A673 (cell line): ENCODE data around the gene SAP25. TPM values are rescaled to one million over a fixed set of nuclear protein-coding genes. Genes with fewer than 3 reads are reported as not detected.

ENCODE experiments used
- BruUV-seq: library from RNA; stranded (reverse); fragments of 400-500 nt; replicated peaks from 2 replicates; lab custom pipeline; 2021; lab: Mats Ljungman, UMichigan
- CTCF ChIA-PET: fragments of 300-600 bp; sonication (Branson Sonifier 250); formaldehyde crosslinking; loops from one replicate; lab custom pipeline; 2022; ENCODE audit warnings: antibody characterized with exemption; lab: Charles Lee
- POLR2A ChIA-PET: fragments of 300-600 bp; sonication (Branson Sonifier 250); formaldehyde crosslinking; loops from one replicate; lab custom pipeline; 2022; ENCODE audit warnings: antibody characterized with exemption; ENCODE audit not compliant: low non-redundant PET; lab: Charles Lee
- DNase-seq: peaks from one replicate; pipeline ENCODE4 v3.0.0-alpha.2; 2015; ENCODE audit warnings: low spot score
- H3K27ac ChIP-seq: fragments of 200-600 bp; sonication (generic); 2 replicates; pipeline ENCODE4 v1.5.1; 2016; ENCODE audit warnings: mixed run types, low read depth, mild to moderate bottlenecking, mixed read lengths, antibody characterized with exemption, low read length; ENCODE audit not compliant: poor library complexity, severe bottlenecking
- H3K27me3 ChIP-seq: fragments of 200-600 bp; sonication (generic); replicated peaks from 2 replicates; pipeline ENCODE4 v1.6.1; 2017; ENCODE audit warnings: mixed run types, low read depth, mild to moderate bottlenecking, mixed read lengths, antibody characterized with exemption, low read length; ENCODE audit not compliant: insufficient read depth, poor library complexity
- H3K36me3 ChIP-seq: fragments of 200-600 bp; sonication (generic); 2 replicates; pipeline ENCODE4 v1.6.1; 2016; ENCODE audit warnings: mixed run types, mild to moderate bottlenecking, mixed read lengths, antibody characterized with exemption, low read length; ENCODE audit not compliant: insufficient read depth, poor library complexity, severe bottlenecking
- H3K4me1 ChIP-seq: fragments of 200-600 bp; sonication (generic); 2 replicates; pipeline ENCODE4 v1.6.1; 2017; ENCODE audit warnings: mixed run types, mild to moderate bottlenecking, mixed read lengths, antibody characterized with exemption, low read length; ENCODE audit not compliant: insufficient read depth, poor library complexity, severe bottlenecking
- H3K4me3 ChIP-seq: fragments of 200-600 bp; sonication (generic); 2 replicates; pipeline ENCODE4 v1.5.1; 2016; ENCODE audit warnings: low read depth, mixed run types, mild to moderate bottlenecking, mixed read lengths, low read length; ENCODE audit not compliant: poor library complexity, severe bottlenecking
- H3K9me3 ChIP-seq: fragments of 200-600 bp; sonication (generic); 2 replicates; pipeline ENCODE4 v1.6.1; 2016; ENCODE audit warnings: mixed run types, low read depth, mild to moderate bottlenecking, mixed read lengths, antibody characterized with exemption, low read length; ENCODE audit not compliant: poor library complexity, severe bottlenecking
- EZH2 ChIP-seq: fragments of 200-600 bp; sonication (generic); IDR thresholded peaks from 2 replicates; pipeline ENCODE4 v1.6.1; 2017; ENCODE audit warnings: borderline replicate concordance, low read depth, mild to moderate bottlenecking, mixed read lengths, antibody characterized with exemption, low read length; ENCODE audit not compliant: poor library complexity, severe bottlenecking
- intact Hi-C: fragments of 100-400 bp; cut with micrococcal nuclease; formaldehyde crosslinking; loops from one replicate; pipeline ENCODE4 v1.10.0; 2022; ENCODE audit not compliant: unreplicated experiment
- total RNA-seq: library from RNA; stranded (reverse); gene quantifications from 2 replicates; pipeline ENCODE4 v1.2.3, GENCODE V29; 2021
- TF ChIP-seq, protein P1 (sequence below): fragments of 300-800, 200-600 bp; sonication (generic); conservative IDR thresholded peaks from 2 replicates; pipeline ENCODE4 v1.5.1; 2017; ENCODE audit warnings: low read depth, mild to moderate bottlenecking, antibody characterized with exemption, low read length, moderate library complexity, mixed read lengths

SAP25 gene
- total RNA-seq, 1 experiment from 2014 or later = 1.7 TPM

DNA sequence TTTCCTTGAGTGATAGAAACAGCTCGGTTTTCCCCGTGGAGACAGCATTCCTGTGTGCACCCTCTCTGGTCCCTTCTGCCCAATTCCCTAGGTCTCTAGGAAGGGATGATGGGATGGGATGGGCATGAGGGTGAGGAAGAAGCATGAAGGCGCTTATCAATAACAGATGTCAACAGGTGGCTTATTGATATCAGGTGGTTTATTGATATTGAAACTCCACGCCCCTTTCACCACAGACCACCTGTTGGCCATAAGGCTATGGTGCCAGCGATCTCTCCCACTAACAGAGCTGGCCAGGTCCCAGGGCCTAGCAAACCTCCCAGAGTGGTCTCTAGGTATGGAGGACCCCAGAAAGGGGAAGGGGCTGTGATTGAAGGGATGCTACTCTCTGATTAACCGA is 46.5 kb upstream of the SAP25 start:
- CTCF ChIA-PET = no interaction called here
- intact Hi-C loops = no loop called here
- POLR2A ChIA-PET = no interaction called here

DNA sequence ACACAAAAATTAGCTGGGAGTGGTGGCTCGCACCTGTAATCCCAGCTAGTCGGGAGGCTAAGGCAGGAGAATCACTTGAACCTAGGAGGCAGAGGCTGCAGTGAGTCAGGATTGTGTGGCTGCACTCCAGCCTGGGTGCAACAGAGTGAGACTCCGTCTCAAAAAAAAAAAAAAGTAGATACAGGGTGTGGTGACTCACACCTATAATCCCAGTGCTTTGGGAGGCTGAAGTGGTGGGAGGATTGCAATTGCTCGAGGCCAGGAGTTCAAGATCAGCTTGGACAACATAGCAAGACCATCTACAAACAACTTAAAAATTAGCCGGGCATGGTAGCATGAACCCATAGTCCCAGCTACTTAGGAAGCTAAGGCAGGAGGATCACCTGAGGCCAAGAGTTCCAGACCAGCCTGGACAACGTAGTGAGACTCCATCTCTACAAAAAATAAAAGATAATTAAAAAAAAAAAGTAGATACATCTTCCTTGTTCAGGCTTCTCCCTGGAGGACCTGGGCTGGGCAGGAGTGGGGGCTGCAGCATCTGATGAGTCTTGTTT is 40.7 kb upstream of the SAP25 start:
- Histone ChIP-seq H3K27ac (no peak overlapping the region), H3K36me3 (no peaks in the 10 kb centered on the region), H3K9me3 (no peaks in the 10 kb centered on the region), H3K4me3 (no peak overlapping the region), H3K27me3 (no peaks in the 10 kb centered on the region), H3K4me1 (peaks cover 7% of the 10 kb centered on the region)
- POLR2A ChIA-PET = no interaction called here
- BruUV-seq = no TSS peak
- TF ChIP-seq EZH2 = no peak
- TF ChIP-seq, protein P1, sequence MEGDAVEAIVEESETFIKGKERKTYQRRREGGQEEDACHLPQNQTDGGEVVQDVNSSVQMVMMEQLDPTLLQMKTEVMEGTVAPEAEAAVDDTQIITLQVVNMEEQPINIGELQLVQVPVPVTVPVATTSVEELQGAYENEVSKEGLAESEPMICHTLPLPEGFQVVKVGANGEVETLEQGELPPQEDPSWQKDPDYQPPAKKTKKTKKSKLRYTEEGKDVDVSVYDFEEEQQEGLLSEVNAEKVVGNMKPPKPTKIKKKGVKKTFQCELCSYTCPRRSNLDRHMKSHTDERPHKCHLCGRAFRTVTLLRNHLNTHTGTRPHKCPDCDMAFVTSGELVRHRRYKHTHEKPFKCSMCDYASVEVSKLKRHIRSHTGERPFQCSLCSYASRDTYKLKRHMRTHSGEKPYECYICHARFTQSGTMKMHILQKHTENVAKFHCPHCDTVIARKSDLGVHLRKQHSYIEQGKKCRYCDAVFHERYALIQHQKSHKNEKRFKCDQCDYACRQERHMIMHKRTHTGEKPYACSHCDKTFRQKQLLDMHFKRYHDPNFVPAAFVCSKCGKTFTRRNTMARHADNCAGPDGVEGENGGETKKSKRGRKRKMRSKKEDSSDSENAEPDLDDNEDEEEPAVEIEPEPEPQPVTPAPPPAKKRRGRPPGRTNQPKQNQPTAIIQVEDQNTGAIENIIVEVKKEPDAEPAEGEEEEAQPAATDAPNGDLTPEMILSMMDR = no peak
- intact Hi-C loops = no loop called here
- DNase-seq = no peak
- CTCF ChIA-PET = no interaction called here

More for the DNA sequence above, 46.5 kb upstream of the SAP25 start:
- TF ChIP-seq EZH2 = no peak
- TF ChIP-seq, protein P1 = no peak
- H3K27ac ChIP-seq = no peak overlapping the region
- no peak overlapping the region for H3K4me3 ChIP-seq
- H3K36me3 ChIP-seq = no peaks in the 10 kb centered on the region
- H3K27me3 ChIP-seq = no peaks in the 10 kb centered on the region
- DNase-seq = no peak
- no peaks in the 10 kb centered on the region for H3K9me3 ChIP-seq
- no peaks in the 10 kb centered on the region for H3K4me1 ChIP-seq
- BruUV-seq = no TSS peak

DNA sequence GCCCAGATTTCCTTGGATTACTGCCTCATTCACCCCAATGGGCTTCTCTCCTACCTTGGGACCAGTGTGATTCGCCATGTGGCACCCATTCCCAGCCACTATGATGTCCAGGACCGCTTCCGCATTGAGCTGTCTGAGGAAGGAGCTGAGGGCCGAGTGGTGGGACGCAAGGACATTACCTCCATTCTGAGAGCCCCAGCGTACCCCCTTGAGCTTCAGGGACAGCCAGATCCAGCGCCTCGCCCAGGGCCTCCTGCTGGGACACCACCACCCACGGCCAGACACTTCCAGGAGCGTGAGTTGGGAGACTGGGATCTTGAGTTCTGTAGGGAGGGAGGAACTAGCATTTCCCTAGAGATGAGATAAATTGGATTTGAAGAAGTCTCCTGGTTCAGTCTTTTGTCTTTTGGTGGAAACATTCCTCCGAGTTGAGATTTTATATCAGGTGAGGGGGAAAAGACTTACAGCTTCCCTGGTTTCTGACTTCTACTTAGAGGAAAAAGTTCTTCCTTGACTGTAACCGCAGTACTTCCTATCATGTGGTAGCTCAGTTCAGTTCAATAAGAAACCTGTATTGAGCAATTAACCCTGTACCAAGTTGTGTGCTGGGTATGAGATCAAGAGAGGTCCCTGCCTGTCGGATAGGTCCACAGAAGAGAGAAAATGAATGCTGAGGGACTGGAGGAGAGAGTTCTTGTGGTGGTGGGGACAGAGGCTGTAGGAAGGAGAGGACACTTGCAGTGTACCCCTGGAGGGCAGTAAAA is 39.9 kb upstream of the SAP25 start:
- H3K9me3 ChIP-seq = no peaks in the 10 kb centered on the region
- peak overlapping the region; percentile 56 for H3K4me3 ChIP-seq
- no peaks in the 10 kb centered on the region for H3K27me3 ChIP-seq
- H3K27ac ChIP-seq = no peak overlapping the region
- ChIA-PET POLR2A (no interaction called here), CTCF (interaction anchor here (0.7 kb wide), 1 partner anchor 34 kb away, joined by 4 read pairs; no protein-coding TSS in a partner anchor)
- intact Hi-C loops = no loop called here
- BruUV-seq = no TSS peak
- H3K36me3 ChIP-seq = no peaks in the 10 kb centered on the region
- no peak for TF ChIP-seq EZH2
- TF ChIP-seq, protein P1 = no peak
- peaks cover 7% of the 10 kb centered on the region for H3K4me1 ChIP-seq
- no peak for DNase-seq
